ENCODE measurements around the gene CDNF. TPM values are rescaled to one million over a fixed set of nuclear protein-coding genes. Genes with fewer than 3 reads are reported as not detected.

Gene CDNF
- total and polyA plus RNA-seq, 10 of the 15 experiments (the other 5 are each of a cell fraction or from before 2014, with no cell fraction given): 0.08 to 1.9 (median 0.77) TPM

DNA sequence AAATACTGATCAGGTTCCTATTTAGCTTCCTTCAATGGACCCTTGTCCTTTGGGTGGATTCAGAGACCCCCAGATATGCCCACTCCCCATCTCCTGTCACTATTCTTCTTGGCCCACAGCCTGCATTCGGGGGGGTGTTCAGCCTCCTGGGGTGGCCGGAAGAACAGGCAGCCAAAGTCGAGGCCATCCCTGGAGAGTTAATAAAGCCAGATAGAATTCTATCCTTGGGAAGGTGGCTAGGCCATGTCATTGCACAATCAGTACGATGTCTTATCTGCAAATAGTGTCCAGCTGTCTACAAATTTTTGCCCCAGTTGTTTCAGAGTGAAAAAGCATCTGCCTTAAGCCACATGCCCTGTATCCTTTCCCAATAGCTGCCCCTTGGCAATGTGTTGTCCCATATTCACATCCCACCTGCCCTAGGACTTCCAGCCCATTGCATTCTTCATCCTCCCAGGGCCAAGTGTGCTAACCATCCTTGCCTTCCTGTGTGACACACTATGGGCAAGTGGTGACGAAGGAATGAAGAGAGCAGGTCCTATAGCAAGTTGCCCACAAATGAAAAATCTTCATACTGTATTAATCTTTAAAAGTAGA, 53.3 kb downstream of the CDNF start:
- intact Hi-C loops (cut with micrococcal nuclease; ENCODE audit: unreplicated experiment) (no loop called here), in situ Hi-C loops (cut with MboI) (no loop called here)
- BruUV-seq (replicated peaks): no TSS peak
- ChIA-PET RAD21 (ENCODE audit: unreplicated experiment) (no interaction called here), SMC1A (ENCODE audit: uncharacterized antibody, unreplicated experiment) (no interaction called here), POLR2A (no interaction called here), CTCF (no interaction called here)
- Histone ChIP-seq H4K20me1 (ENCODE audit: control insufficient read depth, insufficient read depth) (no peaks in the 10 kb centered on the region), H3K36me3 (ENCODE audit: control insufficient read depth in 2 of 2, insufficient read depth in 2 of 2, low read length in 1 of 2) (no peaks in the 10 kb centered on the region), H3K79me2 (ENCODE audit: control insufficient read depth, insufficient read depth, low read length) (no peaks in the 10 kb centered on the region), H3K9me3 (replicated peaks; ENCODE audit: control insufficient read depth, insufficient read depth, low read length) (no peaks in the 10 kb centered on the region; the same call in 2 of the 3 replicates), H3K4me2 (ENCODE audit: control insufficient read depth, insufficient read depth) (no peak overlapping the region), H3K9ac (ENCODE audit: control insufficient read depth, insufficient read depth, low read length) (no peak overlapping the region), H2AFZ (ENCODE audit: control insufficient read depth, low read depth, low read length) (no peak overlapping the region), H3K4me3 (no peak overlapping the region), H3K27ac (ENCODE audit: control insufficient read depth, insufficient read depth) (no peak overlapping the region), H3K4me1 (ENCODE audit: control insufficient read depth, insufficient read depth, low read length) (no peaks in the 10 kb centered on the region), H3K27me3 (replicated peaks in 1 of 2; ENCODE audit: control insufficient read depth in 2 of 2, insufficient read depth in 2 of 2, low read length in 1 of 2) (no peaks in the 10 kb centered on the region; a peak in 1 of 4 replicates)
- no peak for ATAC-seq
- FAIRE-seq: no peak
- WGBS (ENCODE audit: insufficient coverage, insufficient replicate concordance, low lambda C conversion rate, missing lambda C conversion rate): 36% methylated on average over 5 of the region's 5 CpGs
- no peak for DNase-seq (ENCODE audit: low read depth, low spot score)
- TF ChIP-seq, protein P1, sequence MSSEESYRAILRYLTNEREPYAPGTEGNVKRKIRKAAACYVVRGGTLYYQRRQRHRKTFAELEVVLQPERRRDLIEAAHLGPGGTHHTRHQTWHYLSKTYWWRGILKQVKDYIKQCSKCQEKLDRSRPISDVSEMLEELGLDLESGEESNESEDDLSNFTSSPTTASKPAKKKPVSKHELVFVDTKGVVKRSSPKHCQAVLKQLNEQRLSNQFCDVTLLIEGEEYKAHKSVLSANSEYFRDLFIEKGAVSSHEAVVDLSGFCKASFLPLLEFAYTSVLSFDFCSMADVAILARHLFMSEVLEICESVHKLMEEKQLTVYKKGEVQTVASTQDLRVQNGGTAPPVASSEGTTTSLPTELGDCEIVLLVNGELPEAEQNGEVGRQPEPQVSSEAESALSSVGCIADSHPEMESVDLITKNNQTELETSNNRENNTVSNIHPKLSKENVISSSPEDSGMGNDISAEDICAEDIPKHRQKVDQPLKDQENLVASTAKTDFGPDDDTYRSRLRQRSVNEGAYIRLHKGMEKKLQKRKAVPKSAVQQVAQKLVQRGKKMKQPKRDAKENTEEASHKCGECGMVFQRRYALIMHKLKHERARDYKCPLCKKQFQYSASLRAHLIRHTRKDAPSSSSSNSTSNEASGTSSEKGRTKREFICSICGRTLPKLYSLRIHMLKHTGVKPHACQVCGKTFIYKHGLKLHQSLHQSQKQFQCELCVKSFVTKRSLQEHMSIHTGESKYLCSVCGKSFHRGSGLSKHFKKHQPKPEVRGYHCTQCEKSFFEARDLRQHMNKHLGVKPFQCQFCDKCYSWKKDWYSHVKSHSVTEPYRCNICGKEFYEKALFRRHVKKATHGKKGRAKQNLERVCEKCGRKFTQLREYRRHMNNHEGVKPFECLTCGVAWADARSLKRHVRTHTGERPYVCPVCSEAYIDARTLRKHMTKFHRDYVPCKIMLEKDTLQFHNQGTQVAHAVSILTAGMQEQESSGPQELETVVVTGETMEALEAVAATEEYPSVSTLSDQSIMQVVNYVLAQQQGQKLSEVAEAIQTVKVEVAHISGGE (CRISPR knock-in tag; IDR thresholded peaks at IDR 0.05): no peak
- TF ChIP-seq RFX5 (IDR thresholded peaks at IDR 0.05; ENCODE audit: low read depth, low read length) (no peak), PML (IDR thresholded peaks at IDR 0.05; ENCODE audit: low read length) (no peak), NR2C2 (IDR thresholded peaks at IDR 0.05; ENCODE audit: borderline replicate concordance, control insufficient read depth, insufficient read length, low read depth) (no peak), EED (IDR thresholded peaks at IDR 0.05; ENCODE audit: low read depth) (no peak), SREBF2 (IDR thresholded peaks at IDR 0.05; ENCODE audit: low read length) (no peak), IRF4 (IDR thresholded peaks at IDR 0.05; ENCODE audit: low read depth, low read length) (no peak), NFIC (IDR thresholded peaks at IDR 0.05; ENCODE audit: low read depth, low read length) (no peak), CBFB (IDR thresholded peaks at IDR 0.05; ENCODE audit: low read depth) (no peak), NR2C1 (IDR thresholded peaks at IDR 0.05) (no peak), TBL1XR1 (IDR thresholded peaks at IDR 0.05; ENCODE audit: low read depth, low read length) (no peak), NFYB (IDR thresholded peaks at IDR 0.05; ENCODE audit: insufficient read depth, low read depth, low read length) (no peak), BCL11A (IDR thresholded peaks at IDR 0.05; ENCODE audit: low read depth, low read length) (no peak)
- TF ChIP-seq, protein P2, sequence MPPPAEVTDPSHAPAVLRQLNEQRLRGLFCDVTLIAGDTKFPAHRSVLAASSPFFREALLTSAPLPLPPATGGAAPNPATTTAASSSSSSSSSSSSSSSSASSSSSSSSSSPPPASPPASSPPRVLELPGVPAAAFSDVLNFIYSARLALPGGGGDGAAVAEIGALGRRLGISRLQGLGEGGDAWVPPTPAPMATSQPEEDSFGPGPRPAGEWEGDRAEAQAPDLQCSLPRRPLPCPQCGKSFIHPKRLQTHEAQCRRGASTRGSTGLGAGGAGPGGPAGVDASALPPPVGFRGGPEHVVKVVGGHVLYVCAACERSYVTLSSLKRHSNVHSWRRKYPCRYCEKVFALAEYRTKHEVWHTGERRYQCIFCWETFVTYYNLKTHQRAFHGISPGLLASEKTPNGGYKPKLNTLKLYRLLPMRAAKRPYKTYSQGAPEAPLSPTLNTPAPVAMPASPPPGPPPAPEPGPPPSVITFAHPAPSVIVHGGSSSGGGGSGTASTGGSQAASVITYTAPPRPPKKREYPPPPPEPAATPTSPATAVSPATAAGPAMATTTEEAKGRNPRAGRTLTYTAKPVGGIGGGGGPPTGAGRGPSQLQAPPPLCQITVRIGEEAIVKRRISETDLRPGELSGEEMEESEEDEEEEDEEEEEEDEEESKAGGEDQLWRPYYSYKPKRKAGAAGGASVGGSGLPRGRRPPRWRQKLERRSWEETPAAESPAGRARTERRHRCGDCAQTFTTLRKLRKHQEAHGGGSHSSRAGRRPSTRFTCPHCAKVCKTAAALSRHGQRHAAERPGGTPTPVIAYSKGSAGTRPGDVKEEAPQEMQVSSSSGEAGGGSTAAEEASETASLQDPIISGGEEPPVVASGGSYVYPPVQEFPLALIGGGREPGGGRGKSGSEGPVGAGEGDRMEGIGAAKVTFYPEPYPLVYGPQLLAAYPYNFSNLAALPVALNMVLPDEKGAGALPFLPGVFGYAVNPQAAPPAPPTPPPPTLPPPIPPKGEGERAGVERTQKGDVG (CRISPR knock-in tag; IDR thresholded peaks at IDR 0.05): no peak
- TF ChIP-seq, protein P3, sequence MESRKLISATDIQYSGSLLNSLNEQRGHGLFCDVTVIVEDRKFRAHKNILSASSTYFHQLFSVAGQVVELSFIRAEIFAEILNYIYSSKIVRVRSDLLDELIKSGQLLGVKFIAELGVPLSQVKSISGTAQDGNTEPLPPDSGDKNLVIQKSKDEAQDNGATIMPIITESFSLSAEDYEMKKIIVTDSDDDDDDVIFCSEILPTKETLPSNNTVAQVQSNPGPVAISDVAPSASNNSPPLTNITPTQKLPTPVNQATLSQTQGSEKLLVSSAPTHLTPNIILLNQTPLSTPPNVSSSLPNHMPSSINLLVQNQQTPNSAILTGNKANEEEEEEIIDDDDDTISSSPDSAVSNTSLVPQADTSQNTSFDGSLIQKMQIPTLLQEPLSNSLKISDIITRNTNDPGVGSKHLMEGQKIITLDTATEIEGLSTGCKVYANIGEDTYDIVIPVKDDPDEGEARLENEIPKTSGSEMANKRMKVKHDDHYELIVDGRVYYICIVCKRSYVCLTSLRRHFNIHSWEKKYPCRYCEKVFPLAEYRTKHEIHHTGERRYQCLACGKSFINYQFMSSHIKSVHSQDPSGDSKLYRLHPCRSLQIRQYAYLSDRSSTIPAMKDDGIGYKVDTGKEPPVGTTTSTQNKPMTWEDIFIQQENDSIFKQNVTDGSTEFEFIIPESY (IDR thresholded peaks at IDR 0.05): no peak
- TF ChIP-seq, protein P4, sequence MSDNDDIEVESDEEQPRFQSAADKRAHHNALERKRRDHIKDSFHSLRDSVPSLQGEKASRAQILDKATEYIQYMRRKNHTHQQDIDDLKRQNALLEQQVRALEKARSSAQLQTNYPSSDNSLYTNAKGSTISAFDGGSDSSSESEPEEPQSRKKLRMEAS (IDR thresholded peaks at IDR 0.05; ENCODE audit: low read depth, low read length): no peak
